H54 (cell line): ENCODE results near the gene OPRD1.
"Not testable (repeated sequence)": the region's sequence is repeated elsewhere in the genome, so short reads cannot be mapped to it uniquely, and the experiment has no call there.

ENCODE experiments used
- DNase-seq: peaks from one replicate; pipeline ENCODE4 v3.0.0; 2011; ENCODE audit warnings: low spot score, mixed read lengths; ENCODE audit not compliant: insufficient read length
- FAIRE-seq: peaks from 3 replicates; lab custom pipeline; 2011; peaks lifted over from hg19 to GRCh38; lab: Jason Lieb, UNC
- POLR2A ChIP-seq: IDR thresholded peaks from 2 replicates; pipeline ENCODE4 v1.6.1; 2011; ENCODE audit warnings: low read depth, mild to moderate bottlenecking, low read length

OPRD1 gene

DNA sequence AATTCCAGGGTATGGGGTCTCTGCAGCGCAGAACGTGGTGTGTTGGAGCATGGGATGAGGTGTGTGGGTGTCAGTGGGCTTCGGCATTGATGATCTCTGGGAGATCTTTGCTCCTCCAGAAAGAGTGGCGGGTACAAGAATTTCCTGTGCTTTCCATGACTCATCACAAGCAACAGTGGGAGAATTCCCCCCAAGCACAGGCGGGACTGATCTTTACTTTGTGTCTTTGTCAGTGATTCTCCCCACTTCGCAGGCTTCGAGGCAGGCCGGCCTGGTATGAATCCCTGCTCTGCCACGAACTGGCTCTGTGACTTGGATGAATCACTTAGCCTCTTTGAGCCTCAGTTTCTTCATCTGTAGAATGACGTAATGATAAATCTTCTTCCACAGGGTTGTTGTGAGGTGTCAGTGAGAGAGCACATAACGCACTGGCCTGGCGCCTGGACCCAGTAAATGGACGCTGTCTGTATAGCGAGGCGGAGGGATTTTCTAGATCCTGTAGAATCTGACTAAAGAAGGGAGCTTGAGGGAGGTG, 2.0 kb downstream of the OPRD1 start:
- TF ChIP-seq POLR2A, result no peak
- no peak for FAIRE-seq
- no peak for DNase-seq

GRCh38 chr1:28815533-28816185, 3.7 kb downstream of the OPRD1 start:
- DNase-seq (no peak), FAIRE-seq (no peak)
- no peak for TF ChIP-seq POLR2A

DNA sequence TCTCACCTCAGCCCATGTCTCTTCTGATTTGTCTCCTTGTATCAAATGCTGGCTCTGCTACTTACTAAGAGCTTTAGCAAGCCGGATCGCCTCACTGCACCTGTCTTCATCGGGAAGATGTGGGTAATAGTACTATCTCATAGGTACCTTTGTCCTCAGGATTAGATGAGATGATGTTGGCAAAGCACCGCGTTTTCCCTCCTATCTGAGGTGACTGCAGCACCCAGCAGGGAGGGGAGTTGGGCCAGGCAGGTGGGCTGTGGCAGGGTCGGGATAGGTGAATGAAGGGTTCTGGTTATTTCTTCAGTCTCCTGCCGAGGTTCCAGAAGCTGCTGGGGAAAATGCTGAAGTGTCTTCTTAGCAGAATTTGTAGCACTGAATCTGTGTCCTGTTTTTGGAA, 5.2 kb downstream of the OPRD1 start:
- no peak for DNase-seq
- no peak for FAIRE-seq
- no peak for TF ChIP-seq POLR2A

DNA sequence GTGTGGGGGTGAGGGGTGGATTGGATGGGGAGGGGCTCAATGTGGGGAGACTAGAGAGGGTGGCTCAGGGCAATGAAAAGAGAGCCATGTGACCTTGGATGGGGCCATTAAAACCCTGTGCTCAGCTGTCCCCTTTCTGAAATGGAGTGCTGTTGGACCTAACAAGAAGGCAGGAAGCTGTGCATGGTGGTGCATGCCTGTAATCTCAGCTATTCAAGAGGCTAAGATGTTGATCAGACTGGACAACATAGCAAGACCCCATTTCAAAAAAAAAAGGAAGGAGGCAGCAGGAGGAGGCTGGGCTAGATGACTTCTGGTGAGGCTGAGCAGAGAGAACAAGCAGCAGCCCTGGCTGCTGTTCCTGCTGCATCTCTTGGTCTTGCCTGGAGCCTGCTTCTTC, 7.0 kb downstream of the OPRD1 start:
- DNase-seq (no peak), FAIRE-seq (no peak)
- no peak for TF ChIP-seq POLR2A

- no peak for DNase-seq
- TF ChIP-seq POLR2A, result no peak
- no peak for FAIRE-seq
These were observed 10.8 kb downstream of the OPRD1 start for GRCh38 chr1:28822799-28823198.

DNA sequence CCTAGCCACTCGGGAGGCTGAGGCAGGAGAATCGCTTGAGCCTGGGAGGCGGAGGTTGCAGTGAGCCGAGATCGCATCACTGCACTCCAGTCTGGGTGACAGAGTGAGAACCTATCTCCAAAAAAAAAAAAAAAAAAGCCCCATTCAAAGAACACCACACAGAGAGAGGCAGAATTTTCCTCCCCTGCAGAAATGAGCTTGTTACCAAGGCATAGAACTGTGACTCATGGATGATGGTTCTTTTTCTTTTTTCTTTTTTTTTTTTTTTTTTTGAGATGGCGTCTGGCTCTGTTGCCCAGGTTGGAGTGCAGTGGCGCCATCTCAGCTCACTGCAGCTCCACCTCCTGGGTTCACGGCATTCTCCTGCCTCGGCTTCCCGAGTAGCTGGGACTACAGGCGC, 12.1 kb downstream of the OPRD1 start:
- not testable (repeated sequence) for DNase-seq, FAIRE-seq

DNA sequence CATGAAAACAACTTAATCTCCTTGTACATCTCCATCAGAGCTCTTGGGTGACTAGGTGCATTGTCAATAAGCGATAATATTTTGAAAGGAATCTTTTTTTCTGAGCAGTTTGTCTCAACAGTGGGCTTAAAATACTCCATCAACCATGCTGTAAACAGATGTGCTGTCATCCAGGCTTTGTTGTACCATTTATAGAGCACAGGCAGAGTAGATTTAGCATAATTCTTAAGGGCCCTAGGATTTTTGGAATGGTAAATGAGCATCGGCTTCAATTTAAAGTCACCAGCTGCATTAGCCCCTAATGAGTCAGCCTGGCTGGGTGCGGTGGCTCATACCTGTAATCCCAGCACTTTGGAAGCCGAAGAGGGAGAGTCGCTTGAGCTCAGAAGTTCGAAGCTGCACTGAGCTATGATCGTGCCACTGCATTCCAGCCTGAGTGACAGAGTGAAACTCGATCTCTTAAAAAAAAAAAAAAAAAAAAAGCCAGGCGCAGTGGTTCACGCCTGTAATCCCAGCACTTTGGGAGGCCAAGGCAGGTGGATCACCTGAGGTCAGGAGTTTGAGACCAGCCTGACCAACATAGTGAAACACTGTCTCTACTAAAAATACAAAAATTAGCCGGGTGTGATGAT, 16.4 kb downstream of the OPRD1 start:
- not testable (repeated sequence) for FAIRE-seq, DNase-seq

GRCh38 chr1:28830814-28831213, 18.8 kb downstream of the OPRD1 start:
- no peak for TF ChIP-seq POLR2A
- DNase-seq (no peak), FAIRE-seq (no peak)

- DNase-seq (no peak), FAIRE-seq (no peak)
- no peak for TF ChIP-seq POLR2A
These were observed 21.0 kb downstream of the OPRD1 start for GRCh38 chr1:28832966-28833365.

DNA sequence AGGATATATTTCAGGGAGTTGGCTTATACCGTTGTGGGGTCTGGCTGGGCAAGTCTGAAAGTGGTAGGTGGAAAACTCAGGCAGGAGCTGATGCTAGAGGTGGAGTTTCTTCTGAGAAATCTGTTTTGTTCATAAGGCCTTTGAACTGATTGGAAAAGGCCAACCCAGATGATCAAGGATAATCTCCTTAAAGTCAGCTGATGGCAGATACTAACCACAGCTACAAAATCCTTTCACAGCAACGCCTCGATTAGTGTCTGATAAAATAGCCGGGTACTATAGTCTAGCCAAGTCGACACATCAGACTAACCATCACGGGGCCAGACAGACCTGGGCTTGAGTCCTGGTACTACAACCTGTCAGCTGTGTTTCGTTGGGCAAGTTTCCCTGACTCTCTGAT, 21.4 kb downstream of the OPRD1 start:
- TF ChIP-seq POLR2A, result no peak
- FAIRE-seq (no peak), DNase-seq (no peak)

DNA sequence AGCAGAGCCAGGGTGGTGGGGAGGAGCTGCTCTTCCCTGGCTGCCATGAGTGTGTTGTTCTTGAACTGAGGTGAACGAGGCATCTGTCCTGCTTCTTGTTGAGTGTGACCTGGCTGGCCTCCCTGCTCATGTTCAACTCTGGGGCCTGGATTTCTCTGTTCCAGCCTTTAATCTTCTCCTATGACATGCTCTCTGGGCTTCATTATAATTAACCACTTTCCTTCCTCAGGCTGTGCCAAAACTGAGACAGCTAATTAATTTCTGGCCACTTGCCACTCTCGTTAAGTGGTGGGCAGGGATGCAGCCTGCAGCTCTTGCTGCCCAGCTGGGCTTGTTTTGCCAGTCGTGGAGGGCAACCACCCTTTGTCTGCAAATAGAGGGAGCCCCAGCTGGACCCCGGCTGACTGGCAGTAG, 23.3 kb downstream of the OPRD1 start:
- no peak for TF ChIP-seq POLR2A
- DNase-seq (no peak), FAIRE-seq (no peak)

- no peak for DNase-seq
- TF ChIP-seq POLR2A, result no peak
- FAIRE-seq, result no peak
These were observed 24.5 kb downstream of the OPRD1 start for GRCh38 chr1:28836421-28836956.

GRCh38 chr1:28840928-28841544, 29.1 kb downstream of the OPRD1 start:
- DNase-seq, result no peak
- FAIRE-seq, result no peak
- no peak for TF ChIP-seq POLR2A

GRCh38 chr1:28845786-28846543, 34.0 kb downstream of the OPRD1 start:
- DNase-seq (no peak), FAIRE-seq (no peak)
- no peak for TF ChIP-seq POLR2A

DNA sequence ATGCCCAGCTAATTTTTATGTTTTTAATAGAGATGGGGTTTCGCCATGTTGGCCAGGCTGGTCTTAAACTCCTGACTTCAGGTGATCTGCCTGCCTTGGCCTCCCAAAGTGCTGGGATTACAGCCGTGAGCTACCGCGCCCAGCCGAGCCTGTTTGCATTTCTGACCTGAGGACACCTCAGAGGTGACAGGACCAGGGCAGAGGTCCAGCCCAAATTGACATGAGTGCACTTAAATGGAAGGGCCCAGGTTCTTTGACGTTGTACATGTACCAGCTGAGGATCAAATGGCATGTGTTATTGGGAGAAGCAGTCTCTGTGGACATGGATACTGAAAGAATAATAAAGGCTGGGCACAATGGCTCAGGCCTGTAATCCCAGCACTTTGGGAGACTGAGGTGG, 35.2 kb downstream of the OPRD1 start:
- FAIRE-seq, DNase-seq: not testable (repeated sequence)
